HCT116 (cell line): Measurements from ENCODE around the gene CYP24A1. TPM values are rescaled to one million over a fixed set of nuclear protein-coding genes. Genes with fewer than 3 reads are reported as not detected.

Source experiments
- ATAC-seq: fragments of 200-7000 bp; cut with Tn5 transposase; 2 replicates; pipeline ENCODE4 v1.9.1; 2020; ENCODE audit warnings: mild to moderate bottlenecking, moderate library complexity
- BruUV-seq: library from RNA; stranded (reverse); fragments of 400-500 nt; replicated peaks from 2 replicates; lab custom pipeline; 2021; lab: Mats Ljungman, UMichigan
- CTCF ChIA-PET: fragments of 300-600 bp; sonication (Branson Sonifier 250); formaldehyde crosslinking; loops from one replicate; lab custom pipeline; 2021; ENCODE audit warnings: antibody characterized with exemption; lab: Charles Lee
- POLR2A ChIA-PET: fragments of 300-600, 350-600 bp; sonication (Branson Sonifier 250); formaldehyde crosslinking; loops from one replicate; lab custom pipeline; 2021; ENCODE audit warnings: antibody characterized with exemption; lab: Charles Lee
- RAD21 ChIA-PET, 2 experiments: fragments of 300-600 bp; sonication (Branson Sonifier 250); formaldehyde crosslinking; loops; one replicate each; lab custom pipeline; 2023; ENCODE audit warnings: low total read pairs in 2 of 2; ENCODE audit not compliant: uncharacterized antibody in 2 of 2, unreplicated experiment in 2 of 2, low non-redundant PET in 1 of 2; lab: Charles Lee
- DNase-seq: peaks from one replicate; pipeline ENCODE4 v3.0.0-alpha.2; 2010; ENCODE audit warnings: low read depth, low spot score
- H2AFZ ChIP-seq: fragments of 200-600 bp; shearing (Covaris generic), sonication (generic); 2 replicates; pipeline ENCODE4 v1.6.1; 2017; ENCODE audit warnings: low read depth, mixed run types, mixed read lengths, antibody characterized with exemption, low read length; ENCODE audit not compliant: poor library complexity, severe bottlenecking
- H3K27ac ChIP-seq: 2 replicates; pipeline ENCODE4 v1.5.1; 2012; ENCODE audit warnings: low read depth, low read length
- H3K27me3 ChIP-seq: fragments of 200-600 bp; sonication (generic); 2 replicates; pipeline ENCODE4 v1.6.1; 2016; ENCODE audit warnings: mixed run types, low read length, mixed read lengths; ENCODE audit not compliant: insufficient read depth
- H3K36me3 ChIP-seq, 2 experiments: fragments of 200-500 bp in 1 of 2; fragments of 200-600 bp in 1 of 2; sonication (Bioruptor generic) in 1 of 2; sonication (generic) in 1 of 2; 2 replicates each; pipeline versions ENCODE4 v1.5.1 to v1.6.1; 2014 to 2016; ENCODE audit warnings: low read length in 2 of 2, inconsistent platforms in 1 of 2, mixed read lengths in 1 of 2, mixed run types in 1 of 2; ENCODE audit not compliant: insufficient read depth in 2 of 2, control insufficient read depth in 1 of 2
- H3K4me1 ChIP-seq, 2 experiments: fragments of 200-600 bp in 1 of 2; sonication (generic) in 1 of 2; 2 replicates each; pipeline versions ENCODE4 v1.5.1 to v1.6.1; 2012 to 2017; ENCODE audit warnings: low read length in 2 of 2, inconsistent platforms in 1 of 2, mild to moderate bottlenecking in 1 of 2, mixed read lengths in 1 of 2, mixed run types in 1 of 2, moderate library complexity in 1 of 2; ENCODE audit not compliant: insufficient read depth in 2 of 2, control insufficient read depth in 1 of 2
- H3K4me2 ChIP-seq: fragments of 200-600 bp; sonication (generic); 2 replicates; pipeline ENCODE4 v1.6.1; 2017; ENCODE audit warnings: mixed run types, low read length, mixed read lengths
- H3K4me3 ChIP-seq, 2 experiments: fragments of 200-600 bp in 1 of 2; sonication (generic) in 1 of 2; replicated peaks in 1 of 2; 2 replicates each; pipeline ENCODE4 v1.5.1; 2011 to 2016; ENCODE audit warnings: low read length in 2 of 2, control low read depth in 1 of 2, low read depth in 1 of 2, mild to moderate bottlenecking in 1 of 2, mixed read lengths in 1 of 2, mixed run types in 1 of 2
- H3K79me2 ChIP-seq: fragments of 200-600 bp; sonication (generic); 2 replicates; pipeline ENCODE4 v1.6.1; 2017; ENCODE audit warnings: mild to moderate bottlenecking, mixed run types, low read length, moderate library complexity, mixed read lengths; ENCODE audit not compliant: insufficient read depth
- H3K9ac ChIP-seq: fragments of 200-600 bp; sonication (generic); 2 replicates; pipeline ENCODE4 v1.6.1; 2016; ENCODE audit warnings: low read length, mixed read lengths
- H3K9me2 ChIP-seq: fragments of 200-600 bp; sonication (generic), shearing (Covaris generic); 2 replicates; pipeline ENCODE4 v1.6.1; 2017; ENCODE audit warnings: mixed run types, mild to moderate bottlenecking, moderate library complexity; ENCODE audit not compliant: insufficient read depth
- H3K9me3 ChIP-seq, 2 experiments: fragments of 200-500 bp in 1 of 2; fragments of 200-600 bp in 1 of 2; sonication (Bioruptor generic) in 1 of 2; sonication (generic) in 1 of 2; 2 replicates each; pipeline ENCODE4 v1.6.1; 2014 to 2017; ENCODE audit warnings: low read length in 2 of 2, mixed read lengths in 2 of 2, inconsistent platforms in 1 of 2, low read depth in 1 of 2, mild to moderate bottlenecking in 1 of 2, mixed run types in 1 of 2, moderate library complexity in 1 of 2; ENCODE audit not compliant: control insufficient read depth in 1 of 2, insufficient read depth in 1 of 2
- H4K20me1 ChIP-seq: fragments of 200-600 bp; sonication (generic), shearing (Covaris generic); 2 replicates; pipeline ENCODE4 v1.6.1; 2017; ENCODE audit warnings: mixed run types, mild to moderate bottlenecking, moderate library complexity; ENCODE audit not compliant: insufficient read depth
- ATF3 ChIP-seq: IDR thresholded peaks from 2 replicates; pipeline ENCODE4 v1.6.1; 2012
- CTCF ChIP-seq, 3 experiments: fragments of 200-600 bp in 1 of 3; sonication (generic) in 1 of 3; IDR thresholded peaks in 2 of 3; conservative IDR thresholded peaks in 1 of 3; 2 replicates each; pipeline ENCODE4 v1.5.1; 2012 to 2017; ENCODE audit warnings: low read depth in 2 of 3, low read length in 2 of 3, antibody characterized with exemption in 1 of 3, borderline replicate concordance in 1 of 3, control low read depth in 1 of 3, mild to moderate bottlenecking in 1 of 3, mixed read lengths in 1 of 3, mixed run types in 1 of 3, moderate library complexity in 1 of 3; ENCODE audit not compliant: insufficient read depth in 1 of 3
- EGR1 ChIP-seq: IDR thresholded peaks from 2 replicates; pipeline ENCODE4 v1.6.1; 2012; ENCODE audit warnings: low read depth
- ELF1 ChIP-seq: IDR thresholded peaks from 2 replicates; pipeline ENCODE4 v1.6.1; 2012; ENCODE audit warnings: low read depth, borderline replicate concordance
- EZH2 ChIP-seq: fragments of 200-600 bp; sonication (generic); IDR thresholded peaks from 2 replicates; pipeline ENCODE4 v1.6.1; 2017; ENCODE audit warnings: antibody characterized with exemption, mixed run types
- EZH2phosphoT487 ChIP-seq: fragments of 200-600 bp; IDR thresholded peaks from 2 replicates; pipeline ENCODE4 v1.6.1; 2018; ENCODE audit warnings: antibody characterized with exemption, borderline replicate concordance
- FOSL1 ChIP-seq: IDR thresholded peaks from 2 replicates; pipeline ENCODE4 v1.6.1; 2012; ENCODE audit warnings: low read depth
- POLR2A ChIP-seq: IDR thresholded peaks from 2 replicates; pipeline ENCODE4 v1.7.0; 2011; ENCODE audit warnings: borderline replicate concordance; ENCODE audit not compliant: insufficient read depth, insufficient read length; ENCODE audit errors: extremely low read depth
- POLR2AphosphoS5 ChIP-seq: IDR thresholded peaks from 2 replicates; pipeline ENCODE4 v1.6.1; 2011; ENCODE audit warnings: mild to moderate bottlenecking, low read depth, low read length, moderate library complexity
- RAD21 ChIP-seq: IDR thresholded peaks from 2 replicates; pipeline ENCODE4 v1.6.1; 2012; ENCODE audit warnings: low read depth, mild to moderate bottlenecking
- SRF ChIP-seq: IDR thresholded peaks from 2 replicates; pipeline ENCODE4 v1.6.1; 2012; ENCODE audit warnings: low read depth
- TCF7L2 ChIP-seq: IDR thresholded peaks from 2 replicates; pipeline ENCODE4 v1.7.0; 2011; ENCODE audit warnings: borderline replicate concordance, inconsistent platforms; ENCODE audit not compliant: insufficient read depth, insufficient read length; ENCODE audit errors: extremely low read depth
- YY1 ChIP-seq: IDR thresholded peaks from 2 replicates; pipeline ENCODE4 v1.6.1; 2011; ENCODE audit warnings: low read length, low read depth, moderate library complexity, mild to moderate bottlenecking; ENCODE audit not compliant: insufficient replicate concordance; ENCODE audit errors: extremely low read depth
- ZBTB33 ChIP-seq: IDR thresholded peaks from 2 replicates; pipeline ENCODE4 v1.6.1; 2011; ENCODE audit warnings: mild to moderate bottlenecking, low read length, moderate library complexity; ENCODE audit not compliant: insufficient replicate concordance; ENCODE audit errors: extremely low read depth
- ZNF274 ChIP-seq: fragments of 200-500 bp; sonication (Bioruptor generic); IDR thresholded peaks from 2 replicates; pipeline ENCODE4 v1.6.1; 2014; ENCODE audit warnings: mild to moderate bottlenecking, low read depth, low read length, inconsistent platforms
- intact Hi-C: fragments of 100-400 bp; cut with micrococcal nuclease; formaldehyde crosslinking; loops from 2 replicates; pipeline ENCODE4 v1.10.0; 2022
- total RNA-seq: library from RNA; stranded (reverse); gene quantifications from one replicate; pipeline ENCODE4 v1.2.1, GENCODE V29; 2021; ENCODE audit not compliant: unreplicated experiment

CYP24A1 gene
- total RNA-seq, 1 experiment from 2014 or later: 267 TPM

- TF ChIP-seq EGR1 (no peak), RAD21 (peak; percentile 8; the same call in 1 of the 2 replicates), ELF1 (peak; percentile 42; the same call in 1 of the 2 replicates), SRF (peak; percentile 83)
These were observed 50.1 kb downstream of the CYP24A1 start (continued) for GRCh38 chr20:54123587-54124180.

- peak; percentile 16 for ATAC-seq
- Histone ChIP-seq H3K4me1 (peaks cover 56 to 89% of the 10 kb centered on the region in 2 experiments), H3K4me2 (peak overlapping the region; percentile 58), H3K36me3 (no peaks in the 10 kb centered on the region), H4K20me1 (no peaks in the 10 kb centered on the region), H3K9me2 (no peaks in the 10 kb centered on the region), H2AFZ (no peak overlapping the region), H3K9me3 (no peaks in the 10 kb centered on the region), H3K27me3 (no peaks in the 10 kb centered on the region), H3K4me3 (0 out of 4 replicates have a peak overlapping the region, but pooled peaks of 1 of the 2 experiments have one; percentile 4), H3K9ac (peak overlapping the region; percentile 72), H3K79me2 (no peaks in the 10 kb centered on the region), H3K27ac (peak overlapping the region; percentile 96)
- ChIA-PET RAD21 (interaction anchor here in 1 of 2 experiments (0.7 to 2.1 kb wide), 2 partner anchors 16 to 183 kb away, joined by 3 to 4 read pairs; no protein-coding TSS in a partner anchor), CTCF (interaction anchor here (1.6 kb wide), 1 partner anchor 19 kb away, joined by 7 read pairs; no protein-coding TSS in a partner anchor), POLR2A (interaction anchor here (0.6 to 1.7 kb wide), 3 partner anchors 14 to 52 kb away, joined by 4 to 5 read pairs (median 5); no protein-coding TSS in a partner anchor)
- TSS peak; percentile 97 for BruUV-seq
- intact Hi-C loops: loop anchor here (1.0 to 5.0 kb wide), 2 partner anchors 9 to 49 kb away; partner anchors contain the start of gene CYP24A1
- TF ChIP-seq TCF7L2 (no peak), RAD21 (no peak), ZNF274 (no peak), POLR2AphosphoS5 (no peak), SRF (no peak), EZH2 (no peak), ATF3 (no peak), FOSL1 (no peak), EGR1 (no peak), CTCF (IDR thresholded peaks at IDR 0.05 in 2 of 3, conservative IDR thresholded peaks at IDR 0.05 in 1 of 3; ENCODE audit: borderline replicate concordance in 1 of 3, insufficient read depth in 1 of 3, low read depth in 2 of 3, low read length in 2 of 3) (no peak), ZBTB33 (no peak), POLR2A (no peak), YY1 (no peak), EZH2phosphoT487 (no peak), ELF1 (no peak)
- no peak for DNase-seq
These were observed 50.9 kb downstream of the CYP24A1 start for GRCh38 chr20:54122681-54123586.
